HuH-7 (cell line): Measurements from ENCODE around the gene DENND1B.
A peak's percentile ranks its signal among the peaks of the same experiment; 100 is the strongest.
"Not testable (repeated sequence)": the region's sequence is repeated elsewhere in the genome, so short reads cannot be mapped to it uniquely, and the experiment has no call there.

Experiments
- DNase-seq: peaks from one replicate; pipeline ENCODE4 v3.0.0; 2011; ENCODE audit warnings: low spot score

The DENND1B gene

DNA sequence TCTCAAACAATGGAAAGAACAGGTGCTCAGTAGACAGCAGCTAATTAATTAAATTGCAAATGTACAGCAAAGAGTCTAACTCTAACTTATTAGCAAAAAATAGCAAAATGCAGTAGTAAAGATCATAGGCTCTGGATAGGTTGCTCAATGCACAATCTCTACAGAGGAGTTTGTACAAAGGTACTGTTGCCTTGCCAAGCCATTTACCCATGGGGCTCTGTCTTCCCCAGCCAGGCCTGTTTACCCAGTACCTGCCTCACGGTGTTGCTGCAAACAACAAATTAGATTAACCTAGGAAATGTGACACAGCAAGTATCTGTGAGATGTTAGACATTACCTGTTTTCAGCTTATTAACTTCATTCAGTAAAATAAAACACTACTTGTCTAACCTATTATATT, 222.0 kb downstream of the DENND1B start:
- peak; percentile 5 for DNase-seq

GRCh38 chr1:197546989-197547388, 228.3 kb downstream of the DENND1B start:
- DNase-seq, result no peak

- no peak for DNase-seq
Observed at GRCh38 chr1:197544553-197544952, 230.7 kb downstream of the DENND1B start.

DNA sequence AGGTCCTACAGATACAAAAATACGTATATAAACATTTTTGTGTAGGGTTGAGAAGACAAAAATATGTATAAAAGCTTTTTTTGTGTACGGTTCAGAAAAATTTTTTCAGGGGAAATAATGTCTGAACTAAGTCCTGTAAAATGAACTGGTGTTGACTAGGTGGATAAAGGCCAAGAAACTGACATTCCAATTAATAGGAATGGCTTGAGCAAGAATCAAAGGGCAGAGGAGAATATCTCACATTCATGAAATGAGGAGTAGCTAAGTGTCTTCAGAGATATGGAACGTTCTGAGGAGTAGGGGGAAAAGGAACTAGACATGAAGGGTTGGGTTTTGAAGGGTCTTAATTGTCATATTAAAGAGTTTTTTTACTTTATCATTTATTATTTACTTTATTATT, 231.2 kb downstream of the DENND1B start:
- DNase-seq, result no peak

- no peak for DNase-seq
Observed at GRCh38 chr1:197541411-197541810, 233.9 kb downstream of the DENND1B start.

DNA sequence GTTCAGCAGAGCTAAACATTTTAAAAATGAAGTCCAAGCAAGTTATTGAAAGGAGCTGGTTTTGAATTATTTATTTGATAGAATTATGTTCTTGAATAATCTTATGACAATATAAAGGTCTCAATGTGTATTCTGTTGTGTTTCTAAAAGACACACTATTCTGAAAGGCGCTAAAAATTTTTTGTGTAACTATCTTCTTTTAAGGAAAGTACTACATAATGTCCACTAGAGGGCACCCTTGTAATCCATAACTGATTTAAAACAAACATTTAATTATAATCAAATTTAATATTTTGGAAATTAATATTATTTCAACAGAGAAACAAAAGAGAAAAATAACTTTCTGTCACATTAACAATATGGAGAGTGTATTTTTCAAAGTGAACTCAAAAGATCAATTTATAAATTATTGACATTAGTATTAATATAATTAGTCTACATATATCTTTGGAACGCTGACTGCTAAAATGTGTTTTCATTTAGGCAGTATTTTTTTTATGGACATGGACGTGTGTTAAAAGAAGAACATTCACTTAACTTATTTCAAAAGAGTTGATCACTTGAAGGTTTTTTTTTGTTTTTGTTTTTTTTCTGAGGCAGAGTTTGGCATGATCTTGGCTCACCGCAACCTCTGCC, 248.4 kb downstream of the DENND1B start:
- DNase-seq, result no peak

DNA sequence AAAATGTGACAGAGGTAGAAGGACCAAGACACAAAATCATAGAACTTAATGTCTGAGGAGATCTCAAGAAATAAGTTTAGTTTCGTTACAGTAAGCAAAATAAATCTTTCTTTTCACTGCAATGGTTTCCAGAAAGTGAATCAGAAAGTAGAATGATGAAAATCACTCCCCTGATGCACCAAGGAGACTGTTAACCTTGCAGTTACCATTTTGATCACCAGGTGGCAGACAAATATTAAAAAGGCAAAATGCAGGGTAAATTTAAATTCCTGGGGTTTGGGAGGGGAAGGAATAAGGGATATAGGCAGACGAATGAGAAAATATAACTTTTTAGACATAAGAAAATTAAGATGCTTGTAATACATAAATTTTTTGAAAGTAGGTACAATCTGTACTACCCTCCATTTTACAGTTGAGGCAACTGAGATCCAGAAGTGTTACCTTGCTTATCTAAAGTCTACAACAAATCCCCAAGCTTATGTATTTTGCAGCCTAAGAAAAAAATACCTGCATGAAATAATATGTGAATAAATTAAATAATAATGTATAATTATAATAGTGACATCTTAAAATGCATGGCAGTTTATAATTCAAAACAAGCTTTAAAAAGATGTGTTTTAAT, 254.1 kb downstream of the DENND1B start:
- peak; percentile 24 for DNase-seq

DNA sequence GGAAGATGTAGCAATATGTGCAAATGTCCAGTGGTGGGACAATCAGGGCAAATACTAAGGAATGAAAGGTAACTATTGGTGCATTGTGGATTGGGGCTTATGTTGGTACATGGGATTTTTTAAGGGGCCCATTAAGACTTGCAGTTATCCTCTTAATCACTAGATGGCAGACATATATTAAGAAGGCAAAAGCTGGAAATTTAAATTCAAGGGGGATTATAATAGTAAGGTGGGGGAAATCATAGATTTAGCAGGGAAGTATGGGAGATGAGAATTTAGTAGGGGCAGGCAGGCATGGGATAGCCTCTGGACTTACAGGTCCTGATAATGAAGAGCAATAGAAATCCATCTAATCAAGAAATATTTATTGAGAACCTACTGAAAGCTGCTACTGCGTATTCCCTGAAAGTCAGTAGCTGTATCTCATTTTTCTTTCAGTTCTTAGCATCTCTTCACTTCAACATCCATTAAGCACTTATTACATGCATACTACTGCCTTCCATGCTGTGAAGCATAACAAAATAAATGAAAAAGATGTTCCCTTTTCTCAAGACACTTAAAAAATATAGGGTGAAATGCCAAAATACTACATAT, 255.4 kb downstream of the DENND1B start:
- DNase-seq, result peak; percentile 3

DNA sequence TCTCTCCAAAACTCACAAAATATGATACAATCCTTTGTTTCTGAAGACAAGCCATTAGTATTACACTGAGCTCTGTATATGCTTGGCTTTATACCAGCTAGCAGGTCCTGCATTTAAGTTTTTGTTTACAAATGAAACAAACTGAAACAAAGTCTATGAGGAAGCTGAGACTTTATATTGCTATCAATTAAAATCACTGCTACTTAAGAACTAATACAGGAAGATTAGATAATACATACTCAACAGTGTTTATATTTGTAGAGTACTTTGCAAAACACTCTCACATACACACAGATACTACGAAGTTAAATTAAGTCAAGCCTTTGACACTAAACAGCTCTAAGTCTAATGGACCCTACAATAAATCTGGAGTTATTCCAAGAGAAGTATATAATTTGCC, 259.9 kb downstream of the DENND1B start:
- DNase-seq, result no peak

DNA sequence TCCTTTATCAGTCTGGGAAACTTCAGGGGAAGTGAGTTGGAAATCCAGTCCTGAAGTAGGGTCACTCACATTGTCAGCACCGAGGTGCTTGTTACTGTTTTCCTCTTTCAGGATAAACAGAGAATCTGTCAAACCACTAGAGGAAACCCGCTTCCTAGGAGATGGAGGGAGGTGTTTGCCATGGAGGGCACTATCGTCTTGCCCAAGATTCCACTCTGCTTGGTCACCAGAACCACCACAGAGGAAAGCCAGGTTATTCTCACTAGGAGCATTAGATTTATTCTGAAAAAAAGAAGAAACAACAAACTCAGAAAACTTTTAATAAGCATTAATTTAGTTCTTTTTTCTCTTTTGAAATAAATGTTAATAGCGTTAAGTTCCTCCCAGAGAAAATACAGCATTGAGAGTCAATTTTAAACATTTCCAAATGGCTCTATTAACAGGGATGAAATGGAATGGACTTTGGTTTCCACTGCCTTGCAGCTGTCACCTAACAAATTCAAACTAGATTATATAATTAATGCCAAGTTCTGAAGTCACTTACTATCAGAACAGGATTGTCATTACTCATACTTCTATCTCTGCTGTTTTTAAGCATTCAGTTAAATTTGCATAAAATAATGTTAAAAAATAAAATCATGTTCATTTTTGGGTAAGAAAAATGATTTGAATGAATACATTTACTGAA, 264.4 kb downstream of the DENND1B start:
- DNase-seq, result no peak

DNA sequence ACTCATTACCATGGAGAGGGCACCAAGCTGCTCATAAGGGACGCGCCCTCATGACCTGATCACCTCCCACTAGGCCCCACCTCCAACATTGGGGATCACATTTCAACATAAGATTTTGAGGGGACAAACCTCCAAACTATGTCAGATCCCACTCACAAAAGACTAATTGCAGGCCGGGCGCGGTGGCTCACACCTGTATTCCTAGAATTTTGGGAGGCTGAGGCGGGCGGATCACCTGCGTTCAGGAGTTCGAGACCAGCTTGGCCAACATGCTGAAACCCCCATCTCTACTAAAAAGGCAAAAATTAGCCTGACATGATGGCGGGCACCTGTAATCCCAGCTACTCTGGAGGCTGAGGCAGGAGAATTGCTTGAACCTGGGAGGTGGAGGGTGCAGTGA, 278.6 kb downstream of the DENND1B start:
- DNase-seq, result no peak

GRCh38 chr1:197491505-197491904, 283.8 kb downstream of the DENND1B start:
- DNase-seq, result not testable (repeated sequence)

DNA sequence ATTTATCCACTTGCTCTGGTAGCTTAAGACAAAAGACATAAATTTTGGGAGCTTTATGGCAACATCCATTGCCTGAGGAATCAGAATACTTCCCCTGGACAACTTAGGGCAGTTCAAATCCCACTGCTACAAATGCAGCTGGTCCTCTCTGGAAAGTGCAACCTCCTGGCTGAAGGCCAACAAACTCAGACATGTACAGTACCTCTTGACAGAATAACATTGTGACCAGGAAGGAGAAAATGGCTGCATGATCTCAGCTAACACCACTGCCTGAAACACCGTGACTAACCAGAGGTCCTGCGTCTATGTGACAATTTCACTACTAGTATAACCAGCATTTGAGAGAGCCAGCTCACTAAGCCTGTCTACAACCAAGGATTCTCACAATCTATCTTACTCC, 288.3 kb downstream of the DENND1B start:
- DNase-seq, result no peak

DNA sequence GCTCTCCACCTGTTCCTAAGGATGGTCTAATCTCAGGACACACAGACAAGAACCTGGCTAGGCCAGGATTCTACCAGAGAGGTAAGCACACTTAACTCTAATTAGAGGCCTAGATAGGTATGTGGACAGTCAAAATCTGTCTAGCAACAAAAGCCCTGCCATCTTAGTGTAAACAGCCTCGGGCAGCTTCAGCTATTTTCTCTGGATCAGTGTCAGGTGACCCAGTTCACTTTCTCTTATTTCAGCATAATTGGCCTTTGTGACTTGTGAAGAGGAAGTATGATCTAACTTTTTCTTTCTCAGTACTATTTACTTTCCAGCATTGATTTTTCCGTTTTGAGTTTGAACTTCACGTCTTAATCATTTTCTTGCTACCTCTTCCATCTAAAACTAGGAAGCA, 289.5 kb downstream of the DENND1B start:
- DNase-seq, result no peak

DNA sequence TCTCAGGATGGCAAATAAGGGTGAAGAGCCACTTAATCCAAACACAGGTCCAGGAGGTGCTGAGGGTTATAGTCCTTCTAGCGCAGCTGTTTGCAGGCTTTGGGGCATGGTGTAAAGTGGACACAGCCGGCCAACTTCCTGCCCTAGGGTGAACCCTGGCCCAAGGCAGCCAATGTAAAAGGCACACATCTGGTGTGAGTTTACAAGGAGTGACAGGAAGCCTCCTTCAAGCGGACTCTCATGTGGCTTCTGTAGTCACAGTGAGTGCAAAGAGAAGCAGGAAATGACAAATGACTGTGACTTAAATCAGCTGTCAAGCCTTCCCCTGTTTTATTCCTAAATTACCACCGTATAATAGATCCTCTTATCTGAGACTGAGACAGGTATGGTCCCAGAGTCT, 294.2 kb downstream of the DENND1B start:
- DNase-seq, result no peak

GRCh38 chr1:197480446-197480845, 294.8 kb downstream of the DENND1B start:
- DNase-seq, result no peak

DNA sequence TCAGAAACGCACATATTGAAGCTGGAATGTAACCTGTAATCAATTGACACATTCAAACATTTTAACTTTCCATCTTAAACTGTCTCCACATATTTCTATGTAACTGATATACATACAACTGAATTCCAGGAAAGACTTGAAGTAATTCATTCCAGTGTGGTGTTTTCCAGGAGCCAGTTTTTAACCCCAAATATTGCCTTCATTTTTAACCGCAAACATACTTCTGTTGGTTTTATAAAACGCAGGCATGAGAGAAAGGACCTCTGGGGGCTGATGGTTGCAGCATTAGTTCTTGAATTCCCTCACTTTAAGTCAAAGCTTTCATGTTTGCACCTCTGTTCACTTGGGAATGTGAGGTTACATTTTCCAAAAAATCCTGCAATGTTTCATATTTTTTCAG, 303.1 kb downstream of the DENND1B start:
- DNase-seq, result no peak

GRCh38 chr1:197471248-197471985, 303.9 kb downstream of the DENND1B start:
- DNase-seq, result no peak

GRCh38 chr1:197470330-197470729, 304.9 kb downstream of the DENND1B start:
- DNase-seq, result no peak

DNA sequence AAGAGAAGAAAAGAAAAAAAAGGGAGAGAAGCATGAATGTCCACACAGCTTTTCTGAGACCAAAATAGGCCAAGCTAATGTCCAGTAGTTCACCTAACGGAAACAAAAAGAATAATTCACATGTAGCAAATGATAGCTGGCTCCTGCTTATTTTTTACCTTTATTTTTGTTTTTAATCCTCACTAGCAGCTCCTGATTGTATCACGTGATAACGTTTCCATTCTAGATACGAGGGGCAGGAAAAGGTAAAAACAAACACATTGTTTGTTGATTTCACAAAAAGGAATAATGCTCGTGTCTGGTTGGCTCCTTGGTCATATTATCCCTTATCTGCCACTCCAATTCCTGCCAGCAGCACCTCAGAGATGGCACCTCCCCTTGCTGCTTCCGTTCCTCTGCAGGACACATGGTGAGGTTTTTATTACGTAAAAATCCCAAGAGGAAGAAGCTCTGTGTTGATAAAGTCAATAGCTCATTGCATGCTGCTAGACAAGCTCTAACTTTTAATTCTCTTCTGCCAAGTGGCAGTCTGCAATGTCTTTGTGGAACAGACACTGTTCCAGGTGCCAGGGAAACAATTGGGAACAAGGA, 305.6 kb downstream of the DENND1B start:
- no peak for DNase-seq

- DNase-seq, result no peak
Observed at GRCh38 chr1:197468543-197469175, 306.6 kb downstream of the DENND1B start.

GRCh38 chr1:197467881-197468280, 307.4 kb downstream of the DENND1B start:
- DNase-seq, result no peak
